Type B pancreatic cell (in vitro differentiated cells): ENCODE results near the gene VCL. TPM values are rescaled to one million over a fixed set of nuclear protein-coding genes. Genes with fewer than 3 reads are reported as not detected.

Experiments
- DNase-seq: peaks from one replicate; pipeline ENCODE4 v3.0.0; 2021; ENCODE audit warnings: mixed read lengths; ENCODE audit not compliant: unreplicated experiment; ENCODE audit errors: extremely low spot score
- H3K27ac Mint-ChIP-seq: 2 replicates; pipeline ENCODE4 v1.8.0; 2021; ENCODE audit warnings: mild to moderate bottlenecking, mixed read lengths
- H3K27me3 Mint-ChIP-seq: 2 replicates; pipeline ENCODE4 v1.8.0; 2021; ENCODE audit warnings: mixed read lengths
- H3K36me3 Mint-ChIP-seq: 2 replicates; pipeline ENCODE4 v1.8.0; 2021; ENCODE audit warnings: mixed read lengths
- H3K4me1 Mint-ChIP-seq: one replicate; pipeline ENCODE4 v1.8.0; 2021; ENCODE audit warnings: mixed read lengths; ENCODE audit not compliant: unreplicated experiment
- H3K4me3 Mint-ChIP-seq: 2 replicates; pipeline ENCODE4 v1.8.0; 2021; ENCODE audit warnings: mild to moderate bottlenecking, mixed read lengths
- H3K9me3 Mint-ChIP-seq: 2 replicates; pipeline ENCODE4 v1.8.0; 2021; ENCODE audit warnings: mixed read lengths
- total RNA-seq: library from RNA; stranded (reverse); gene quantifications from 2 replicates; pipeline ENCODE4 v1.2.1, GENCODE V29; 2021; ENCODE audit warnings: low replicate concordance
- TF ChIP-seq, protein P1 (sequence below): fragments of 200-600 bp; sonication (generic); conservative IDR thresholded peaks from 2 replicates; pipeline ENCODE4 v1.5.0; 2021; ENCODE audit warnings: antibody characterized with exemption, mild to moderate bottlenecking

VCL gene
- total RNA-seq, 1 donor from 2014 or later, result 125 TPM

DNA sequence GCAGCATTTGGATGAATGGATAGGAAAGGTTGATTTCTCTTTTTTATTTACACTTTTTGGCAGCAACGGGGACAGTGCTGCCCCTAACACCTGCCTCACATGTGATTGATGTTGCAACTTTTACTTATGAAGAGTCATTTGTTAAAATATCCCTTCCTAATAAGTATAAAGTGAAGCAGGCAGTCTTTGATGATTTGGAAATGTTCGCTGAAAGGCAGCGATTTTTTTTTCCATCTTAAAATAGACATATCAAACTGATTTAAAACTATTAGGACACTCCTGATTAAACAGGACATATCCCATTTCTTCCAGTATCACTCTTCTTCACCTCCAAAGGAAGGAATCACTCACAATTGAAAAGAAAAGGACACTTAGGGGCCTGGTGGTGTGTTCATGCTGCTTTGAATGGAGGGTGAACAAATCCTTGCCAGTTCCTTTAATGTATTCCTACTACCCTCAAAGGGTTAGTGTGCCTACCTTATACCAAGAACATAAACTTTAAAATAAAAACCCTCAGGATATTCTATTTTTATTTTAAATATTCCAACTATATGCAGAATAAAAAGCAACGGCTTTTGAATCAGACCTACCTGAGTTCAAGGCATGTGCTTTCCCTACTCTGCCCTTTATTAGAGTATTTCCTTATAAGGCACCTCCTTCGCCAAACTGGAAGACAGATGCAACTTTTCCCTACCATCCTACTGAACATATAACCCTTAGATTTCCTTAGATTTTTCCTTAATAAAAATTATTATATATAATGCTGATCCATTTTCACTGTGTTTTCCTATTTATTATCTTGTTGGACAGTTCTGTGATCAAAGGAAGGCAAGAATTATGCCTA lies 154.2 kb downstream of the VCL start:
- no peaks in the 10 kb centered on the region for H3K9me3 Mint-ChIP-seq
- TF ChIP-seq, protein P1, sequence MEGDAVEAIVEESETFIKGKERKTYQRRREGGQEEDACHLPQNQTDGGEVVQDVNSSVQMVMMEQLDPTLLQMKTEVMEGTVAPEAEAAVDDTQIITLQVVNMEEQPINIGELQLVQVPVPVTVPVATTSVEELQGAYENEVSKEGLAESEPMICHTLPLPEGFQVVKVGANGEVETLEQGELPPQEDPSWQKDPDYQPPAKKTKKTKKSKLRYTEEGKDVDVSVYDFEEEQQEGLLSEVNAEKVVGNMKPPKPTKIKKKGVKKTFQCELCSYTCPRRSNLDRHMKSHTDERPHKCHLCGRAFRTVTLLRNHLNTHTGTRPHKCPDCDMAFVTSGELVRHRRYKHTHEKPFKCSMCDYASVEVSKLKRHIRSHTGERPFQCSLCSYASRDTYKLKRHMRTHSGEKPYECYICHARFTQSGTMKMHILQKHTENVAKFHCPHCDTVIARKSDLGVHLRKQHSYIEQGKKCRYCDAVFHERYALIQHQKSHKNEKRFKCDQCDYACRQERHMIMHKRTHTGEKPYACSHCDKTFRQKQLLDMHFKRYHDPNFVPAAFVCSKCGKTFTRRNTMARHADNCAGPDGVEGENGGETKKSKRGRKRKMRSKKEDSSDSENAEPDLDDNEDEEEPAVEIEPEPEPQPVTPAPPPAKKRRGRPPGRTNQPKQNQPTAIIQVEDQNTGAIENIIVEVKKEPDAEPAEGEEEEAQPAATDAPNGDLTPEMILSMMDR, result no peak
- peaks cover 36% of the 10 kb centered on the region for H3K4me1 Mint-ChIP-seq
- H3K4me3 Mint-ChIP-seq, result no peak overlapping the region
- no peaks in the 10 kb centered on the region for H3K27me3 Mint-ChIP-seq
- no peak for DNase-seq
- peaks cover 4% of the 10 kb centered on the region for H3K36me3 Mint-ChIP-seq
- no peak overlapping the region for H3K27ac Mint-ChIP-seq

DNA sequence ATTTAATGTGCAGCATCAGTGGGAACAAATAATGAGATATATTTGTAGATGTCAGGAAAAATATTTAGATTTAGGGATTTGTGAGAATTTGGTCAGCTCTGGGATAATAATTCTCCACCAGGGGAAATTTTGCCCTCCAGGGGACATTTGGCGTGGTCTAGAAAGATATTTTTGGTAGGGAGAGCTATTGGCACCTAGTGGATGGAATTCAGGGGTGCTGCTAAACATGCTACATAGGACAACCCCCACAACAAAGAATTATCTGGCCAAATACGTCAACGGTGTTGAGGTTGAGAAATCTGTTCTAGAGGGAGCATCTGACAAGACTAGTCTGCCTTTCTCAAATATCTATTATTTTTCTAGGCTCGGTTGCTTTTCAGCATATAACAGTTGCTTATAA lies 155.2 kb downstream of the VCL start:
- H3K27me3 Mint-ChIP-seq, result no peaks in the 10 kb centered on the region
- peaks cover under 1% of the 10 kb centered on the region for H3K36me3 Mint-ChIP-seq
- DNase-seq, result no peak
- TF ChIP-seq, protein P1, result peak; percentile 65
- H3K27ac Mint-ChIP-seq, result no peak overlapping the region
- peaks cover 32% of the 10 kb centered on the region for H3K4me1 Mint-ChIP-seq
- H3K9me3 Mint-ChIP-seq, result no peaks in the 10 kb centered on the region
- peak overlapping the region; percentile 35 for H3K4me3 Mint-ChIP-seq

DNA sequence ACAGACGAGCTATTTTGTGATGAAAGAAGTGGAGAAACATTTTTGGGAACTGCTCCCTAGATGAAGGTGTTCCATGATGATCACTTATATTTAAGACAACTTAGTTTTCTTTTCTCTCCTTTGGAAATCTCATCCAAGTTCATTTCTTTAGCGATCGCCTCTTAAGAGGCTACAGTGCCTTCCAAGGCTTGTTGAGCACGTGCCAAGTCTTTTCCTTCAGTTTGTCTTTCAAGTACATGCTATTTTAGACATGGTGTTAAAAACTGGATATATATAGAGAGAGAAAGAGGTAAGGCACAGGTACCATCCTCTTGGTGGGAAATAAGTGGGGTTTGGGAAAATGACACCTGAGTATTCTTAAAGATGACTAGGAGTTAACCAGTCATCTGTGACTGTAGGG lies 155.8 kb downstream of the VCL start:
- no peaks in the 10 kb centered on the region for H3K9me3 Mint-ChIP-seq
- peaks cover 30% of the 10 kb centered on the region for H3K4me1 Mint-ChIP-seq
- peak overlapping the region; percentile 35 for H3K4me3 Mint-ChIP-seq
- TF ChIP-seq, protein P1, result no peak
- DNase-seq, result no peak
- H3K27ac Mint-ChIP-seq, result no peak overlapping the region
- no peaks in the 10 kb centered on the region for H3K36me3 Mint-ChIP-seq
- no peaks in the 10 kb centered on the region for H3K27me3 Mint-ChIP-seq

DNA sequence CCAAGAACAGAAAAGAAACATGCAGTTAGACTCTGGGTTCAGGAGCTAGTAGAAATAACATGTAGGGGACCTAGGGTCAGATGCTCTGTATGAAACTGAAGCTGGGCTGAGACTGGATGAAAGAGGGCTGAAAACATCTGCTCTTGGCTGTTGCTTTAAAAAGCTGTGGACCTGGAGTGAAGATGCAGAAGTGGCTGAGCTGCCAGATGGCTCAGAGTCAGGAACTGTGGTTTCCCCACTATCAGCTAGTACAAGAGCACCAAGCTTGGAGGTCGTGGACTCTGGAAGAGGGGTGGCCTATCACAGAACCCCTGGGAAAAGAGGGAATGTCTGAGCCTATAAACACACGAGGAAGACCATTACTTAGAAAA lies 159.0 kb downstream of the VCL start:
- Mint-ChIP-seq H3K27ac (no peak overlapping the region), H3K4me3 (no peak overlapping the region), H3K36me3 (no peaks in the 10 kb centered on the region), H3K27me3 (no peaks in the 10 kb centered on the region), H3K4me1 (peaks cover 30% of the 10 kb centered on the region), H3K9me3 (no peaks in the 10 kb centered on the region)
- DNase-seq, result no peak
- TF ChIP-seq, protein P1, result no peak

DNA sequence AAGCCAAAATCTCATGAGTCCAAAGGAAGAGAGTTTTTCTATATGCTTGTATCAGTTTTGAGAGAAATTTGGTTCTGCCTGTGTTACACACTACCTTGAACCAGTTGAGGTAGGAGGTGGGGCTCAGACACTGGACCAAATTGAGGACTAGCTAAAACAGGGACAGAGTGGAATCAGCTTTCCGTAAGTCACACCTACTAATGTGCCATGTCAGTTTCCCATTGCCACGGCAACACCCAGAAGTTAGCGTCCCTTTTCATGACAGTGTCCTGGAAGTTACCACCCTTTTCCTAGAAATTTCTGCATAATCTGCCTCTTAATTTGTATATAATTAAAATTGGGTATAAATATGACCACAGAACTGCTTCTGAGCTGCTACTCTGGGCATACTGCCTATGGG lies 162.1 kb downstream of the VCL start:
- TF ChIP-seq, protein P1, result no peak
- peaks cover 21% of the 10 kb centered on the region for H3K4me1 Mint-ChIP-seq

More for the DNA sequence above, 162.1 kb downstream of the VCL start:
- H3K9me3 Mint-ChIP-seq, result no peaks in the 10 kb centered on the region
- H3K4me3 Mint-ChIP-seq, result no peak overlapping the region
- no peaks in the 10 kb centered on the region for H3K36me3 Mint-ChIP-seq
- no peaks in the 10 kb centered on the region for H3K27me3 Mint-ChIP-seq
- DNase-seq, result no peak
- no peak overlapping the region for H3K27ac Mint-ChIP-seq
